ENCODE measurements around the gene KNDC1.

GRCh38 chr10:133114726-133115452 lies 45.1 kb upstream of the KNDC1 start:
- TF ChIP-seq CTCF (IDR thresholded peaks at IDR 0.05; ENCODE audit: low read length) (no peak), EZH2phosphoT487 (IDR thresholded peaks at IDR 0.05; ENCODE audit: low read length) (no peak)

All from MM.1S (cell line).